Measurements from ENCODE around the gene COBL.

GRCh38 chr7:51274955-51275354 lies 41.7 kb downstream of the COBL start:
- no peak for TF ChIP-seq EZH2 (IDR thresholded peaks at IDR 0.05; ENCODE audit: insufficient read depth, poor library complexity, severe bottlenecking)
- no peak for TF ChIP-seq EZH2phosphoT487 (IDR thresholded peaks at IDR 0.05; ENCODE audit: insufficient read depth, low read depth)

Measured in GM23248 (cell line).